Progenitor cell of endocrine pancreas (in vitro differentiated cells): ENCODE data around the gene EXOC3L4. TPM values are rescaled to one million over a fixed set of nuclear protein-coding genes. Genes with fewer than 3 reads are reported as not detected.

Experiments used
- DNase-seq: peaks from one replicate; pipeline ENCODE4 v3.0.0; 2021; ENCODE audit warnings: low spot score; ENCODE audit not compliant: unreplicated experiment
- H3K27ac Mint-ChIP-seq: 2 replicates; pipeline ENCODE4 v1.8.0; 2021; ENCODE audit warnings: mild to moderate bottlenecking, moderate library complexity, mixed read lengths
- H3K27me3 Mint-ChIP-seq: 2 replicates; pipeline ENCODE4 v1.8.0; 2021; ENCODE audit warnings: mixed read lengths
- H3K36me3 Mint-ChIP-seq: 2 replicates; pipeline ENCODE4 v1.8.0; 2022; ENCODE audit warnings: mixed read lengths; ENCODE audit not compliant: insufficient read depth
- H3K4me1 Mint-ChIP-seq: 2 replicates; pipeline ENCODE4 v1.8.0; 2021; ENCODE audit warnings: low read depth, mixed read lengths
- H3K4me3 Mint-ChIP-seq: 2 replicates; pipeline ENCODE4 v1.8.0; 2021; ENCODE audit warnings: low read depth, mild to moderate bottlenecking, moderate library complexity, mixed read lengths
- H3K9me3 Mint-ChIP-seq: 2 replicates; pipeline ENCODE4 v1.8.0; 2021; ENCODE audit warnings: low read depth, mixed read lengths
- CTCF ChIP-seq: fragments of 200-600 bp; sonication (generic); IDR thresholded peaks from one replicate; pipeline ENCODE4 v1.5.0; 2021; ENCODE audit warnings: antibody characterized with exemption, mild to moderate bottlenecking; ENCODE audit not compliant: unreplicated experiment
- total RNA-seq: library from RNA; stranded (reverse); gene quantifications from 2 replicates; pipeline ENCODE4 v1.2.1, GENCODE V29; 2021

Gene EXOC3L4
- total RNA-seq, 1 donor from 2014 or later: 30.8 TPM

DNA sequence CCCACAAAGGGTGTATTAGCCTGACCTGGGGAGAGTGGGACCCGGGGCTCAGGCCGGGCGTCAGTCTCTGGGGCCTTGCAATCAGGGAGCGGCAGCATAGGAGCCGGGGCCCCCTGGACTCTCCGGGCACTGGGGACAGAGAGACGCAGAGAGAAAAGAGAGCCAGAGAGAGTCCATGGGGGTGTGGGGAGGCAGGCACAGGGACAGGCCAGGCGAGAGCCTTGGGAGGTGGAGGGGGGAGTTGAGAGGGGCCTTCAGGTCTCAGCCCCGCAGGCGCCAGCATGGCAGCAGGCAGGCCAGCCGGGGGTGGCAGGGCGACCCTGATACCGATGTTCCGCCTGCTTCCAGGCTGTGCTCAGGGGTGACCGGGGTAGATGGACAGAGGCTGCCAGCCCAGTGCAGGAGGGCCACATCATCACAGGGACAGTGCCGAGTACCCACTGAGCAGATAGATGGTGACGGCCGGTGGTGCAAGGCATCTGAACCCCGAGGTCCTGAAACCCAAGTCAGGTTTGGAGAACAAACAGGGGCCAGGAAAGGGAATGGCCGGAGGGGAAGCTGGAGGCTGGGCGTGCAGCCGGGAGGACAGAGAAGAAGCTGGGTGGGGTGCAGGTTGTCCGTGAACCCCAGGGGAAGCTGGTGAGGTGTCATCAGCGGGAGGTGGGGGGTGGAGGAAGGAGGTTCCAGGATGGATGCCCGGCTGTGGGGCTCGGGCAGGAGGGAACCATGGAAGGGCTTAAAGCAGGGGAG is 2.9 kb downstream of the EXOC3L4 start:
- no peak for TF ChIP-seq CTCF
- no peak overlapping the region for H3K4me3 Mint-ChIP-seq
- no peaks in the 10 kb centered on the region for H3K9me3 Mint-ChIP-seq
- no peaks in the 10 kb centered on the region for H3K27me3 Mint-ChIP-seq
- H3K36me3 Mint-ChIP-seq: peaks cover 2% of the 10 kb centered on the region
- H3K4me1 Mint-ChIP-seq: peaks cover 35% of the 10 kb centered on the region
- H3K27ac Mint-ChIP-seq: peak overlapping the region; percentile 42
- no peak for DNase-seq

GRCh38 chr14:103097994-103098957 is 3.8 kb downstream of the EXOC3L4 start:
- peaks cover 2% of the 10 kb centered on the region for H3K36me3 Mint-ChIP-seq
- H3K4me1 Mint-ChIP-seq: peaks cover 35% of the 10 kb centered on the region
- TF ChIP-seq CTCF: no peak
- no peak overlapping the region for H3K27ac Mint-ChIP-seq
- no peaks in the 10 kb centered on the region for H3K27me3 Mint-ChIP-seq
- no peak overlapping the region for H3K4me3 Mint-ChIP-seq
- no peak for DNase-seq
- H3K9me3 Mint-ChIP-seq: no peaks in the 10 kb centered on the region

DNA sequence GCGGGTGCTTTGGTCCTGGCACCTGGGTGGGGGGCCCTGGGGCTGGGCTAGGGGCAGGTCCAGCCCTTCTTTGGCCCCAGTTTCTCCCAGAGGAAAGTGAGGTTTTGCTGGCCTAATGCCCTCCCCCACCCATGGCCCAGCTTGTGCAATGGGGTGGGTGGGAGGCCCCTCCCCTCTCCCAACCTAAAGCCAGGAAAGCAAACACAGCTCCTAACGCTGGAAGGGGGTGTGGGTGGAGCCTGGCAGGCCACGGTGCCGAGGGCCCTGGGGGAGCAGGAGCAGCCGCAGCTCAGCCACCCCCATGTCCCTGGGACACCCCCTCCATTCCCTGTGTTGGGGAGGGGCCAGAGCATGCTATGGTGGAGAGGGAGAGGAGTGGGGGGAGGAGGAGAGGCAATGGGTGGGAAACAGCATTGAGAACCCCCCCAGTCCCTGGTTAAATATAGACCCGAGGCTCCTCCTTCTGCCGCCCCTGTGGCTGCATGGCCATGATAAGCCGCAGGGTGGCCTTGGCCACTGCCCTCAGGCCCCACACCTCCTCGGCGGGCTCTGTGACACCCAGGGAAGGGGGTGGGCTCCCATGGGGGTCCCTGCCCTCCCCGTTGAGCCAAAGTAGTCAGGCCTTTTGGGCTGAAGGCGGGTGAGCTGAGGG is 4.7 kb downstream of the EXOC3L4 start:
- peak; percentile 42 for DNase-seq

GRCh38 chr14:103099733-103100280 is 5.3 kb downstream of the EXOC3L4 start:
- TF ChIP-seq CTCF: no peak
- DNase-seq: no peak
- H3K4me3 Mint-ChIP-seq: no peak overlapping the region
- peaks cover 5% of the 10 kb centered on the region for H3K36me3 Mint-ChIP-seq
- H3K9me3 Mint-ChIP-seq: no peaks in the 10 kb centered on the region
- H3K27me3 Mint-ChIP-seq: peaks cover 3% of the 10 kb centered on the region
- peaks cover 28% of the 10 kb centered on the region for H3K4me1 Mint-ChIP-seq
- H3K27ac Mint-ChIP-seq: no peak overlapping the region

More for the DNA sequence above, 4.7 kb downstream of the EXOC3L4 start:
- Mint-ChIP-seq H3K27ac (no peak overlapping the region), H3K9me3 (no peaks in the 10 kb centered on the region), H3K4me1 (peaks cover 32% of the 10 kb centered on the region), H3K36me3 (peaks cover 5% of the 10 kb centered on the region), H3K27me3 (peaks cover 3% of the 10 kb centered on the region), H3K4me3 (no peak overlapping the region)
- TF ChIP-seq CTCF: peak; percentile 45
